ENCODE results near the gene PDE4B.
"Not testable (repeated sequence)": the region's sequence is repeated elsewhere in the genome, so short reads cannot be mapped to it uniquely, and the experiment has no call there.

PDE4B gene

GRCh38 chr1:65817891-65818290 lies 25.2 kb downstream of the PDE4B start:
- no peak for DNase-seq

- no peak for DNase-seq
Measured at GRCh38 chr1:65818966-65819365, 26.3 kb downstream of the PDE4B start.

GRCh38 chr1:65820983-65821382 lies 28.3 kb downstream of the PDE4B start:
- DNase-seq: no peak

- no peak for DNase-seq
Measured at GRCh38 chr1:65821386-65821785, 28.7 kb downstream of the PDE4B start.

- no peak for DNase-seq
Measured at GRCh38 chr1:65824103-65824502, 31.4 kb downstream of the PDE4B start.

DNA sequence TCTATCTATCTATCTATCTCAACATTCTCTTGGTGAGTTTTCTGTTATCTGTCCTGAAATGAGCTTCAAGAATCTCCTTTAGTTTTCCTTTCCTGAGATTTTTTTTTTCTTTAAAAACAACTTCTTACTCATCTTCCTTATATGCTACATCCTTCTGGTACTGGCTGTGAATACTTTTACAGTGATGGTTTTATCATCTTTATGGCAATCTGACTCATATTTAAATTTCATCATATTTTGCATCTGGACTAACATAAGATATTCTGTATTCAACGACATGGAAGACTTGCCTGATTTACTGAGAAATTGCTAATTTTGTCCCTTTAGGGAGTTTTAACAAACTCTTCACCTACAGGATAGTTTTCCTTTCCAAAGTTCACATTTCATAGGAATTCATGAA lies 33.0 kb downstream of the PDE4B start:
- DNase-seq: no peak

DNA sequence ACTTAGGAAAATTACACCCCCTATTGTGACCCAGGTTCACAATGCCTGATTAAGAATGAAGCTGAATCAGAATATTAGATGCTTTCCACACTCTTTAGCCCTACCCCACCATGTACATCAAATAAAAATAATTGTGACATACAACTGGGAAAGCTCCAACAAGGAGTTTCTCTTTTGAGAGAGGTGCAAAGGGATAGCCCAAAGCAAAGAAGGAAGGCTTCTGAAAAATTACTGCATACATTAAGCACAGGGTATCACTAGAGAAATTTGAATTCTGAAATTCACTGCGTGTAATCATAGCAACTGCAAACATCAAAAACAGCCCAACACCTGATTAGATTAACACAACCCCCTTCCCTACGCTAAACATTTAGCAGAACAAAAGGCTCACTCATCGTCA lies 34.1 kb downstream of the PDE4B start:
- DNase-seq: no peak

DNA sequence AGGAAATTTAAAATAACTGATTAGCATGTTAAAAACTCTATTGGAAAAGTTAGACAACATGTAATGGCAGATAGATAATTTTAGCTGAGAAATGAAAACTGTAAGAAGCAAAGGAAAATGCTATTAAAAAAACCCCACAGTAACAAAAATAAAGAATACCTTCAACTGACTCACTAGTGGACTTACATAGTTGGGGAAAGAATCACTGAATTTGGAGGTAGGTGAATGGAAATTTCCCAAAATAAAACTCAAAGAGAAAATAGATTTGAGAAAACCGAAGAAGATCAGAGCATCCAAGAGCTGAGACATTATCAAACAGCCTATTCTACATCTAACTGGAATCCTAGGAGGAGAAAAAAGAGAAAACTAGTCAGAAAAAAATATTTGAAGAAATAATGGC lies 34.7 kb downstream of the PDE4B start:
- no peak for DNase-seq

GRCh38 chr1:65830306-65830705 lies 37.6 kb downstream of the PDE4B start:
- DNase-seq: no peak

GRCh38 chr1:65832296-65832695 lies 39.6 kb downstream of the PDE4B start:
- no peak for DNase-seq

DNA sequence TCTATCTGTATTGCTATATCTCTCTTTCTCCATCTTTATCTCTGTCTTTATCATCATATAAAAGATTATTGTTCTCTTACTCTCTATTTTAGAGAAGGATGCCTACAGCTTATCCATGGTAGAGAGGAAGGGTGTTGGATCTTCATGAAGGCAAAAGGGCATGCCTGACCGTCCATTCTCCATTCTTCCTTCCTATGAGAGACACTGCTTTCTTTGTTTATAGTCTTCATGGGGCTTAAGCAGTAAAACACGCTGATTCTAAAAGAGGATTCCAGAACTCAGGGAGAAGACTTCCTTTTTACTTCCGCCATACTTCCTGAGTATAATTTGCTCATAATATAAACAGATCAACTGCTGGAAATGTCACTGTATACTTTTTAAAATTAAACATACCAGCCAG lies 44.0 kb downstream of the PDE4B start:
- no peak for DNase-seq

GRCh38 chr1:65840683-65841082 lies 48.0 kb downstream of the PDE4B start:
- DNase-seq: no peak

GRCh38 chr1:65844296-65844695 lies 51.6 kb downstream of the PDE4B start:
- DNase-seq: no peak

DNA sequence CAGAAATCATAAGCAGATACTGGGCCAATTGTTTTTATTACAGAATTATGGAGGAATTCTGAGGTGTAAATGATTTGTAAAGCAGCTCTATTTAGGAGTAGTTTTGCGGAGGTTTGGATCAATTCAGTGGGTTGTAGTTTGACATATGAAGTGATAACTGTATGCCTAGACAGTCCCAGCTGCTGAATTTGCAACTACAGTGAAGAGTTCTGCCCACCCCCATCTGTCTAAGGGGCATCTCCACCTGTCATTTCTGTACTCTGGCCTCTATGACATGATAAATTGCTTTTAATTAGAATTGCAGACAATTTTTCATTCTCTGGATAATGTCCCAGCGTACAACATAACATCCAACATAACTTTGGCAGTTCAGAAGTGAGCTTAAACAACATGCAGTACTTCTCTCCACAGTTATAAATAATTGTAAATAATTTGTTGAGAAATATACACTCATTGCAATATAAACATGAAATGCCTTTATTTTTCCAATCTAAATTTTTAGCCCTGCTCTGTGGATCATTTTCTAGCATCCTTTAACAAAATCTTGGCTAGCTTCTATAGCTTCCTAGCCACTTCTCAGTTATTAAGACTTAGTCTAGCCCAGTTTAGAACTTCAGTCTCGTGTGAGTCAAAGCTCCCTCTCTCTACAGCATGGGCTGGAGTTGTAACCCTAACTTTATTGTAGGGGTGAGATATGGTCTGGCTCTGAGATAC lies 52.3 kb downstream of the PDE4B start:
- DNase-seq: no peak

DNA sequence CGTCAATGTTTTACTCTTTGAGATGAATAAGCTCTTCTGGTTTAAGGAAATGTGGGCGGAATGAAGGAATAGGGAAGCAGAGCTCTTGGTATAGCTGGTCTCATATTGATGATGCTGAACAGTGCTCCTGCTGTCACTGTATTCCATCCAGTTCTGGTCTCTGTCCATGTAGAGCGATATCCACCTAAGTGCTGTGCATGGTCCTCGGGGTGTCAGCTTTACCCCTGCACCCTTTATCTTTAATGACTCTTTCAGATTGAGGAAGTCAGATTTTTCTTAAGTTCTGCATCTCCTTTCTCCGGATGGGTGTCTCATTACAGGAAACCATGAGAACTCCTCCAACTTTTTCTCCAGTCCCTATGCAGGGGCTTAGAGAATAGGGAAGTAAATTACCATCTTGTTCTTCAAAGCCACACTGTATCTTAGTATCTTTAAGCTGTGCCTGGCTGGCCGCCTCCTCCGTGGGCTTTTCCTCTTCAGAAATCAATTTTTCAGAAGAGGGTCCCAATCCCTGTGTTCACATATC lies 52.9 kb downstream of the PDE4B start:
- DNase-seq: no peak

DNA sequence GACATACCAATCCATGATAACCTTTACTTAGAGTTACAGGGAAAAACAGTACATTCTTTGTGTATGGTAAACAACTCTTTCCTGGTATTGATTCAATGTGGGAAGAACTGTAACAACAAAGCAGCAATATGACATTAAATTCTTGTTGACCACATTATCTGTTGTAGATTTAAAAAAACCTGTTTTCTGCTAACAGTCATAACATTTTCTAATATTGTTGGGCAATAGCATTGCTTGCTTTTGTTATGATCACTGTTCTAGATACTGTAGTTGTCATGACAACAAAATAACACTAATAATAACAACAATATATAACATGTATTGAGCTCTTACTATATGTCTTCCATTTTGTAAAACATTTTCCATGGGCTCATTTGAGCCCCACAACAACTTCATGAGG lies 54.2 kb downstream of the PDE4B start:
- no peak for DNase-seq

- DNase-seq: no peak
Measured at GRCh38 chr1:65850281-65850680, 57.6 kb downstream of the PDE4B start.

DNA sequence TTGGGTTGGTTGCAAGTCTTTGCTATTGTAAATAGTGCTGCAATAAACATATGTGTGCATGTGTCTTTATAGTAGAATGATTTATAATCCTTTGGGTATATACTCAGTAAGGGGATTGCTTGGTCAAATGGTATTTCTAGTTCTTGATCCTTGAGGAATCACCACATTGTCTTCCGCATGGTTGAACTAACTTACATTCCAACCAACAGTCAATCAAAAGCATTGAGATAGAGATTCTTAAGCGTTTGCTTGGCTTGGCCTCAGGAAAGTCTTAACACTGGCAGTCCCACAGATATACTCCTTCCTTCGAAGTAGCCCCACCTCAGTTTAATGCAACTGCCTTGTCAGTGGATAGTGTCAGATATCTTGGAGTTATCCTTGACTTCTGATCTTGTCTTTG lies 63.9 kb downstream of the PDE4B start:
- DNase-seq: not testable (repeated sequence)

DNA sequence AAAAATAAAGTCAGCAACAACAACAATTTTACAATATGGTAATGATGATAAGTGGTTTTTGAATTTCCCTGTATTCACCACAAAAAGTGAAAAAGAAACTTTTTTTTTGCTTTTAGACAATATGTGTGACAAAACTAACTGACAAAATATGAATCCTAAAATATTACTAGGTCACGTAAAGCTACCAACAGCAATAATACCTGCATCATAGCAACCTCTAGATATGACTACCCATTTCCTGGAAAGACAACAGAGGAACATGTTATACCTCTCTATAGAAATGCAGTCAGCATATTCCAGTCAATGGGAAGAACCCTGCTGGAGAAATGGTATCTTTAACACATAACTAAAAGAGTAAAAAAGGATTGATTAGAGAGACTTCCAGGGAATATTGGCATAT lies 73.7 kb downstream of the PDE4B start:
- no peak for DNase-seq

GRCh38 chr1:65872301-65872700 lies 79.6 kb downstream of the PDE4B start:
- DNase-seq: no peak

DNA sequence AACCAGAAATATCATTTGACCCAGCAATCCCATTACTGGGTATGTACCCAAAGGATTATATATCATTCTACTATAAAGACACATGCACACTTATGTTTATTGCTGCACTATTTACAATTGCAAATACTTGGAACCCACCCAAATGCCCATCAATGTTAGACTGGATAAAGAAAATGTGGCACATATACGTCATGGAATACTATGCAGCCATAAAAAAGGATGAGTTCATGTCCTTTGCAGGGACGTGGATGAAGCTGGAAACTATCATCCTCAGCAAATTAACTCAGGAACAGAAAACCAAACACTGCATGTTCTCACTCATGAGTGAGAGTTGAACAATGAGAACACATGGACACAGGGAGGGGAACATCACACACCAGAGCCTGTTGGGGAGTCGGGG lies 85.6 kb downstream of the PDE4B start:
- not testable (repeated sequence) for DNase-seq

DNA sequence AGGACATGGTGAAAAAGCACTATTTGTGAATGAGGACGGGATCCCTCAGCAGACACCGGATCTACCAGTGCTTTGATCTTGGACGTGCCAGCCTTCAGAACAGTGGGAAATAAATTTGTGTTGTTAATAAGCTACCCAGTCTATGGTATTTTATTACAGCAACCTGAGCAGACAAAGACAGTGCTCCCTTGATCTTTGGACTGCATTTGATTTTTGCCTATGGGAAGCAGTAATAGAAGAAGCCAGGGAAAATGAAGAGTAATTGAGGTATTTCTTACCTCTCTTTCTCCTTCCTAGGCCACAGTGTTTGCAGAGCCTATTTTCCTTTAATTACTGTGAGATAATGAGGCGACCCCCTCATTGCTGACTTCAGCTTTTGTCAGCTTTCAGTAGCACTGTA lies 87.9 kb downstream of the PDE4B start:
- DNase-seq: no peak

- DNase-seq: no peak
Measured at GRCh38 chr1:65881067-65881594, 88.4 kb downstream of the PDE4B start.

GRCh38 chr1:65882076-65882475 lies 89.4 kb downstream of the PDE4B start:
- no peak for DNase-seq

GRCh38 chr1:65889441-65889840 lies 96.7 kb downstream of the PDE4B start:
- DNase-seq: no peak
